ENCODE measurements around the gene WIPF1.
A peak's percentile ranks its signal among the peaks of the same experiment; 100 is the strongest.

Gene WIPF1

DNA sequence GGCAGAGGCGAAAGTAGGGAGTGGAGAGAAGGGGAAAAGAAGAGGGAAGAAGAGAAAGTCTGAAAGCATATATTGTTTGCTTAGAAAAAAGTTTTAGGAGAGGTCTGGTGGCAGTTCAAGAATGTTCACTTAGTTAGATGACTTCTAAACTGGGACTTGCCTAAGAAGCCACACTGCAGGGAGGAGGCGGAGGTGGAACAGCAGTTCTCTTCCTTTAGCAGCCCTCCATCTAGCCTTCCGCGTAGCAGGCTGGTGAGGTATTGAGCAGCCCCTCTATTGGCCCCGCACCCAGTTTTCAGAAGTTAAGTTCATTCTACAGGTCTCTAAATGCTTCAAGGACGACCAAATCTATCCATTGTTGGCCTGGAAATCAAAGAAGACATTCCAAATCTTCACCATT, 31.9 kb upstream of the WIPF1 start:
- no peak for ATAC-seq
- no peaks in the 10 kb centered on the region for H3K27me3 Mint-ChIP-seq
- peak overlapping the region; percentile 87 to 91 for H3K4me3 Mint-ChIP-seq
- H3K4me1 Mint-ChIP-seq, result peaks cover 77% of the 10 kb centered on the region
- H3K9me3 Mint-ChIP-seq, result no peaks in the 10 kb centered on the region
- no peak for DNase-seq
- peak overlapping the region; percentile 21 to 97 for H3K27ac Mint-ChIP-seq

DNA sequence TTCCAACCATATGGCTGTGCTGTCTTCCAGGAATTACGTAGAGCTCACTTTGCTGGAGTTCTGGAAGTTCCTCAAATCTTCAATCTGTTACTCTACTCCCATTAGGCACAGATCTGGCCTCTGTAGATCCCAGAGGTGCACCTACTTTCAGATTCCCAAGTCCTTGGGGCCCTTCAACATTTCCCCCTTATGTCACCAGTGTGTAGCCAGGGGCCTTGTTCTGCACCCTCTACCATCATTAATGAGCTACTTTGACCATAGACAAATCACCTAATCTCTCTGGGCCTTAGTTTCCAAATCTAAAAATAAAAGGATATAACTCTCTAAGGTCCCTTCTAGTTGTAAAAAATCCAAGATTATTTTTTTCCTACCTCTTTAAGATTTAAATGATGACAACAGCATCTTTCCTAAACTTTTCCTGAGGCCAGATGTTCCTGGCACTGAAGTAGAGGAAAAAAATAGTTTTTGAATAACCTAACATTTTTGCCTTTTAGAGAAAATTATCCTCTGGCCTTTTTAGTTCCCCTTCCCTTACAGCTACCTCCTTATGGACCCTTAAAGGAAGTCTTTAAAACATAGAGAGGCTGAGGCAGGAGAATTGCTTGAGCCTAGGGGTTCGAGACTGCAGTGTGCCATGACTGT, 31.0 kb upstream of the WIPF1 start:
- Mint-ChIP-seq H3K4me3 (peak overlapping the region; percentile 16 to 43), H3K27ac (peak overlapping the region in 1 of 2 donors; percentile 34)

DNA sequence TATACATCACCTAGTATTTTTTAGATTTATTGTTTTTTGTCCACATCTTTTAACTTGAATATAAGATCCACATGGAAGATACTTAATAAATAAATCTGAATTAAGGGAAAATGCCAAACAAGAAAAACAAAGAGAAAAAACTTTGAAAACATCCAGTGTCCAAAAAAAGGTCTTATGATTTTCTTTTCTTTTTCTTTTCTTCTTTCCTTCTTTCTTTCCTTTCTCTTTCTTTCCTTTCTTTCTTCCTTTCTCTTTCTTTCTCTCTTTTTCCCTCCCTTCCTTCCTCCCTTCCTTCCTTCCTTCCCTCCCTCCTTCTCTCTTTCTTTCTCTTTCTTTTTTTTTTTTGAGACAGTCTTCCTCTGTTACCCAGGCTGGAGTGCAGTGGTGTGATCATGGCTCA, 29.6 kb upstream of the WIPF1 start:
- ATAC-seq, result no peak
- no peaks in the 10 kb centered on the region for H3K9me3 Mint-ChIP-seq
- no peaks in the 10 kb centered on the region for H3K27me3 Mint-ChIP-seq
- peaks cover 84% of the 10 kb centered on the region for H3K4me1 Mint-ChIP-seq
- no peak for DNase-seq
- peak overlapping the region; percentile 4 to 72 for H3K4me3 Mint-ChIP-seq
- peak overlapping the region in 1 of 2 donors; percentile 2 for H3K27ac Mint-ChIP-seq

More for the DNA sequence above, 31.0 kb upstream of the WIPF1 start:
- Mint-ChIP-seq H3K27me3 (no peaks in the 10 kb centered on the region), H3K9me3 (no peaks in the 10 kb centered on the region), H3K4me1 (peaks cover 85% of the 10 kb centered on the region)
- no peak for DNase-seq
- ATAC-seq, result no peak

DNA sequence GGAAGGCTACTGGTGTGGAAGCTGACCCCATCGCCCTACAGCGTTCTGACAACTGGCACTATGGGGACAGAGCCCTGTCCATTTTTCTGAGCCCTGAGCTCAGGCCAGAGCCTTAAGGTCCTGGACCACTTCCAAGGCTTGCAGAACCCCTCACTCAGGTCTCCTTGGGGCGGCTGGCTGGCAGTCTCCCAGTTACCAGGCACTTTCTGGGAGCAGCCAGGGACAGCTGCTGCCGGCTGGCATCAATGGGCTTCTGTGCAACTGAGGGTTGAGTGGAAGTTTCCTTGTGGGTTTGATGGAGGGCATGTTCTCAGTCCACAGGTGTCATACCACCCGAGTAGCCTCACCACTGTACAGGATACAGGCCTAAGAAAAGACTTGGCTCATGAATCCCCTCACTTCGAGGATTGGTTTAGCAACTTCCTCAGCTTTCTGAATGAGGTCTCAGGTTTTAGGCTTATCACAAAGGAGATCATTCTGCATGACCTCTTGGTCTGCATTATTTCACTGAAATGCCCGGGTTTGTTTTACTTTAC, 27.4 kb upstream of the WIPF1 start:
- Mint-ChIP-seq H3K27ac (no peak overlapping the region), H3K9me3 (no peaks in the 10 kb centered on the region), H3K4me3 (no peak overlapping the region), H3K27me3 (no peaks in the 10 kb centered on the region), H3K4me1 (peaks cover 76% of the 10 kb centered on the region)
- DNase-seq (no peak), ATAC-seq (peak; percentile 34)

DNA sequence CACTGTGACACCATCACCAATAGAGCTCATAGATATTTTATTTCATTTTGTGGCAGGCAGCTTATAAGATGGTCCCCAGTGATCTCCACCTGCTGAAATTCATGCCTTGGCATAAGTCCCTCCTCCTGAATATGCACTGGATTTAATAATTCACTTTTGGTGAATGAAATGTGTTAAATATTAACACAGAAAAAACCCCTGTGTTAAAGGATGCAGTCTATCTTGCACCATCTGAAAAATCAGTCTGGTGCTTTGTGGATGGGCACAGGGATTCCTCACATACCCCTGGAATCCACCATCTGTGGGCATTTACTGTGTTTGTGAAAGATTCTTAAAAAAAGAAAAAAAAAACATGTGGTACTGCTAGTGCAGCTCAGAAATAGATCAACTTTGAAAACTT, 26.1 kb upstream of the WIPF1 start:
- Mint-ChIP-seq H3K4me3 (no peak overlapping the region), H3K9me3 (no peaks in the 10 kb centered on the region), H3K27ac (peak overlapping the region in 1 of 2 donors; percentile 75), H3K4me1 (peaks cover 68% of the 10 kb centered on the region), H3K27me3 (no peaks in the 10 kb centered on the region)
- ATAC-seq (peak; percentile 15), DNase-seq (no peak)

DNA sequence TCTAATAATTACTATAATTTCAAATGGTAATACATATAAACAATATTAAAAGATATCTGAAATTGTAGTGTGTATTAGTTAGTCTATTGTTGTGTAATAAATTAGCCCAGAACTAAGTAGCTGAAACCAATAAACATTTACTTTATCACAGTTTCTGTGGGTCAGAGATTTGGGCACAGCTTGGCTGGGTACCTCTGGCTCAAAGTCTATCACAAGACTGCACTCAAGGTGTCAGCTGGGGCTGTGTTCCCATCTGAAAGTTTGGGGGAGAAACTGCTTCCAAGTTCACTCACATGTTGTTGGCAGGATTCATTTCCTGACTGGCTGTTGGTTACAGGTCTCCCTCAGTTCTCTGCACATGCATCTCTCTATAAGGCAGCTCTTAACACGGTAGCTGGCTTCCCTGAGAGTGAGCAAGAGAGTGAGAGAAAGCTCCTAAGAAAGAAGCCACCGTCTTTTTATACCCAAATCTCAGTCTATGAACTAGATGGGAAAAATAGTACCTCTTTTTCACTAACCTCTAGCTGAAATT, 25.6 kb upstream of the WIPF1 start:
- Mint-ChIP-seq H3K4me3 (no peak overlapping the region), H3K4me1 (peaks cover 68% of the 10 kb centered on the region), H3K9me3 (no peaks in the 10 kb centered on the region), H3K27me3 (no peaks in the 10 kb centered on the region), H3K27ac (peak overlapping the region in 1 of 2 donors; percentile 75)
- no peak for DNase-seq
- ATAC-seq, result peak; percentile 16

DNA sequence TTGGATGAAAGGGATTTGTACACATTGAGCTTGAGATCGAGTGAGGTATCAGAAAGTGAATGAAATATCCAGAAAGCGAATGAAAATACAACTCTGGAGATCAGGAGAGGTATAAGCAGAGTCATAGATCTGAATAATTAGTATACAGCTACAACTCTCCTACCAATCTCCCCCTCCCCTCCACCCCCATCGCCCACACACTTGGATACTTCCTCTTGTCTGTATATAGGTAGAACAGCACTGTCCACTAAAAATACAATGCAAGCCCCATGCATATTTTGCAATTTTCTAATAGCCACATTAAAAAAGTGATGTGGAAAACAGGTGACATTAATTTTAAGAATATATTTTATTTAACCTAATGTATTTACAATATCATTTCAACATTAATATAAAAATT, 23.7 kb upstream of the WIPF1 start:
- H3K4me1 Mint-ChIP-seq, result peaks cover 68% of the 10 kb centered on the region
- no peak overlapping the region for H3K4me3 Mint-ChIP-seq
- H3K27ac Mint-ChIP-seq, result no peak overlapping the region

DNA sequence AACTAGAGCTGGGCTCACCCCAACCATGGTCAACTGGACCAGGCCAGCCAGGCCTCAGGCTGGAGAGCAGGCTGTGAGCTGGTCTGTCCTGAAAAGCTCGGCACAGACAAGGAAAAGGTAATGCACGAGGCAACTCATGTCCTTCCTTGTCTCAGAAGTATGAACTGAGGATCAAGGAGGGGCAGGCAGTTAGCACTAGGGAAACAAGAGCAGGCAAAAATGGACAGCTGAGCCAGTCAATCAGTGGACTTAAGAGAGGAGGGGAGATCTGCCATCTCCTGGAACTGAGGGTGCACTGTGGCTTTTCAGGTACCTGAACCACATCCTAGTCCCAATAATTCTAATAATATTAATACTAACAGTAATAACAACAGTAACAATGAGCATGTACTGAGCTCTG, 20.6 kb upstream of the WIPF1 start:
- Mint-ChIP-seq H3K27ac (peak overlapping the region; percentile 82 to 93), H3K27me3 (no peaks in the 10 kb centered on the region), H3K4me3 (peak overlapping the region; percentile 70 to 74), H3K9me3 (no peaks in the 10 kb centered on the region), H3K4me1 (peaks cover 72% of the 10 kb centered on the region)
- DNase-seq, result no peak
- ATAC-seq, result no peak

More for the DNA sequence above, 23.7 kb upstream of the WIPF1 start:
- Mint-ChIP-seq H3K27me3 (no peaks in the 10 kb centered on the region), H3K9me3 (no peaks in the 10 kb centered on the region)
- no peak for ATAC-seq
- no peak for DNase-seq

DNA sequence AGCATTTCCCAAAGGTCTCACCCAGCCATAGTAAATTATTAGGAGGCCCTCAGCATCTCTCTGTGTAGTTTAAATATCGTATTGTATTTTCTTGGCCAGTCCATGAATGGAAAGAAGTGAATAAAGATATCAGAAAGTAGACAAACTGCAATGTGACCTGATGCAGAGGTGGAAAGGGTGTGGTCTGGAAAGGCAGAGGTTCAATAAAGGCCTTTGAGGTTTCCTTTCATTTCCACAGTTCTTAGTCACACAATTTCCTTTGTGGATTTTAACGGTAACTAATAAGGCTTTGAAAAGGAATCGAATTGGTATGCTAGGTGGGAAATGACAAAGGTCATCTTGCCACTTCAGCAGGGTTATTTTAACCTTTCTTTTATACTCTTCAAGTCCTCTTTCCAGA, 20.1 kb upstream of the WIPF1 start:
- peaks cover 76% of the 10 kb centered on the region for H3K4me1 Mint-ChIP-seq
- peak; percentile 84 for ATAC-seq
- H3K4me3 Mint-ChIP-seq, result peak overlapping the region; percentile 70 to 74
- no peak for DNase-seq
- no peaks in the 10 kb centered on the region for H3K9me3 Mint-ChIP-seq
- peak overlapping the region; percentile 82 to 93 for H3K27ac Mint-ChIP-seq
- no peaks in the 10 kb centered on the region for H3K27me3 Mint-ChIP-seq

DNA sequence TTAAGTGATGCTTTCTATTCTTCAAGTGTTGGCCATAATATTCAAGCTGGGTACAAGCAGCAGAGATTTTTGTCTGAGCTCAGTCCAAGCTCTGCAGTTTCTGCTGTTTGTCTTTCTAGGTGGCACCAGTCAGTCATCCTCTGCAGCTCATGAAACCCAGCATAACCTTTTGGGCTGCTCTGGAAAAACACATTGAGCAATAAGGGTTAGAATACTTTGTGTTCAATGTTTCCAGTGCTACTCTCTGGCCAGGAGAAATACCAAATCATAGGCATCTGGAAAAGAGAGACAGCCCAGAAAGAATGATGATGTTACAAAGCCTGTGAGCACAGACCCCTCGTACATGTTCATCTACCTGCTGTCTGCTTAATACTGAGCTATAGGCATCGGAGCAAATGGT, 19.5 kb upstream of the WIPF1 start:
- no peaks in the 10 kb centered on the region for H3K27me3 Mint-ChIP-seq
- DNase-seq (no peak), ATAC-seq (peak; percentile 31)
- H3K9me3 Mint-ChIP-seq, result no peaks in the 10 kb centered on the region
- H3K4me3 Mint-ChIP-seq, result peak overlapping the region; percentile 70 to 74
- peak overlapping the region; percentile 82 to 93 for H3K27ac Mint-ChIP-seq
- H3K4me1 Mint-ChIP-seq, result peaks cover 82% of the 10 kb centered on the region

DNA sequence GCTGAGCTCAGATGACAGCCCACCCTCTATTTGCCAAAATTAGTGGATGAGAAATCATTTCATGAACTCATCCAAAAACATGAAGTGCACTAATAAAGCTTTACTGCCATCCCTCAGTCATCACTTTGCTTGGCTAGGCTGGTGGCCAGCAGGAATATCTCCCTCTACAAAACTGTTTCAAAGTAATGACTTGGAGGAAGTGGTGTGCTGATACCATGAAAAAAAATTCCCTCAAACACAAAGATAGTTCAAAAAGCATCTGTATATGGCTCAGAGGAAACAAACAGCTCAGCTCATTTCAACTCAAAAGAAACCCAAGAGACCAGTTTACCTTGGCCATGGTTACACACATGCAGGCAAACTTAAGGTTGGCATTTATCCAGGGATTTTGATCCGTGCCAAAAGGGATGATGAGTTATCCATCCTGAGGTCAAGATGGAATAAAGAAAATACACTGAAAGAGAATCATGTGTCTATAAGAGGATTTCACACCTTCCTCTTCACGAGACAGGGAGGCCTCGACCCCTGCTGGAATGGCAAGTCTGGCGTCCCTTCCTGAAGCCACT, 18.4 kb upstream of the WIPF1 start:
- H3K4me3 Mint-ChIP-seq, result peak overlapping the region; percentile 26 to 40
- H3K4me1 Mint-ChIP-seq, result peaks cover 89% of the 10 kb centered on the region
- H3K27me3 Mint-ChIP-seq, result no peaks in the 10 kb centered on the region
- H3K9me3 Mint-ChIP-seq, result no peaks in the 10 kb centered on the region
- H3K27ac Mint-ChIP-seq, result peak overlapping the region in 1 of 2 donors; percentile 67
- DNase-seq (no peak), ATAC-seq (peak; percentile 64)

DNA sequence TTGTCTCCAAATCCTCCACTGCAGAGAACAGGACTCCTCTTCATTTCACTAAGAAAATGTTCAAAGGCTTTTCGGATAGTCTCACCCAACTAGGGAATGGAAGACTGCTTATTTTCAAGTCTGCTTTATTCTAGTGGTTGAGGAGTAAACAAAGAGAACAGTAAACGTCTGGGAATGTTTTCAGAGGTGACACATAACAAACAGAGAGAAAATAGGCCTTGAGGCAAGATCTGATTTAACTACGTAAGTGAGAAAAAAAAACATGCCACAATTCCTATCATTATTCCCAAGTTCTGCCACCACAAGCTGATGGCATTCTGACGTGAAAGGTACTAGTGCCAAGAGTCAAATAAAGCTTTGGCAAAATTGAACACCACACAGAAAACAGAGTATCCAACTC, 16.7 kb upstream of the WIPF1 start:
- DNase-seq (no peak), ATAC-seq (no peak)
- Mint-ChIP-seq H3K27me3 (no peaks in the 10 kb centered on the region), H3K27ac (peak overlapping the region in 1 of 2 donors; percentile 48), H3K4me1 (peaks cover 99% of the 10 kb centered on the region), H3K4me3 (peak overlapping the region in 1 of 2 donors; percentile 31), H3K9me3 (no peaks in the 10 kb centered on the region)

DNA sequence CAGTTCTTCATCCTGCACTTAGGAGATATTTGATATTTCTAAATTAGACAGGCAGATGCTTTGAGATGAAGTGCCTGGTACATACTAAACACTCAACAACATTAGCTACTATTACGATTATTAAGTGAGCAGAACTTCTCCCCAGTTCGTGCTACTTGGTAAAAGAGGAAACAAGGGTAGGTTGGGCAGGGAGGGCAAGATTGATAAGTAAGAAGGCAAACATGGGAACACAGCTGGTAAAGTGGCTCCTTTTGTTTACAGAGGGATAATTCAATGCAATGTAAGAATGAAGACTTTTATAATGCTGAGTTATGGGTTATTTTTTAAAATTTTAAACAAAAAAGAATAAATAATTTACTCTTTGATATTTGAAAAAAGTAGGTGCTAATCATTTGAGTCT, 15.9 kb upstream of the WIPF1 start:
- no peak for DNase-seq
- H3K27ac Mint-ChIP-seq, result peak overlapping the region; percentile 7 to 42
- H3K27me3 Mint-ChIP-seq, result no peaks in the 10 kb centered on the region
- H3K4me3 Mint-ChIP-seq, result no peak overlapping the region
- ATAC-seq, result no peak
- H3K4me1 Mint-ChIP-seq, result peaks cover 100% of the 10 kb centered on the region
- H3K9me3 Mint-ChIP-seq, result no peaks in the 10 kb centered on the region

DNA sequence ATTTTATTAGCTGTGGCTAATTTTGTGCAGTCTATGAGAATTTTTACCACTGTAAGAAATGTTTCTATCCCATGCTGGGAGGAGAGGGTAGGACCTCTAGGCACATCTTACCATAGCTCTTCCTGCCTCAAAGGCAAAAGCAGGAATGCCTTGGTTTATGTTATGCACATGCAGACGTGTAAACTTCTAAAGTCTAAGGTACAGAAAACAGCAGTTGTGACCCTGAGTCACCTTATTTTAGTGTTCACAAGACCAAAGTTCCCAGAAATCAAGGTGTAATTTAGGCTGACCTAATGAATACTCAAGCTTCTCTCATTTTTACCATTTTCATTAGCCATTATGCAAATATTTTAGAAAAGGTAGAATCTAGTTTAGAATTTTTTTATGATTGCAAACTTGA, 15.4 kb upstream of the WIPF1 start:
- ATAC-seq (no peak), DNase-seq (no peak)
- no peak overlapping the region for H3K4me3 Mint-ChIP-seq
- no peaks in the 10 kb centered on the region for H3K27me3 Mint-ChIP-seq
- peaks cover 100% of the 10 kb centered on the region for H3K4me1 Mint-ChIP-seq
- peak overlapping the region in 1 of 2 donors; percentile 50 for H3K27ac Mint-ChIP-seq
- H3K9me3 Mint-ChIP-seq, result no peaks in the 10 kb centered on the region

DNA sequence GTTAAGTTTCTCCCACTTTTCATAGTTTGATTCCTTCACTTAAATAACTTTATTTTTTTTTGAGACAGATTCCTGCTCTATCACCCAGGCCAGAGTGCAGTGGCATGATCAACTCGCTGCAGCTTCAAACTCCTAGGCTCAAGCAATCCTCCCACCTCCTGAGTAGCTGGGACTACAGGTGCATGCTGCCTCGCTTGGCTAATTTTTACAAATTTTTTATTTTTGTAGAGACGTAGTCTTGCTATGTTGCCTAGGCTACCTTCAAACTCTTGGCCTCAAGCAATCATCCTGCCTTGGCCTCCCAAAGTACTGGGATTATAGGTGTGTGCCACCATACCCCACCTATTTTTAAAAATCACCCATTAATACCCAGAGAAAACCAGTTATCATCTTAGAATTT, 14.2 kb upstream of the WIPF1 start:
- Mint-ChIP-seq H3K9me3 (no peaks in the 10 kb centered on the region), H3K27me3 (no peaks in the 10 kb centered on the region), H3K4me3 (peak overlapping the region in 1 of 2 donors; percentile 76), H3K4me1 (peaks cover 100% of the 10 kb centered on the region), H3K27ac (peak overlapping the region; percentile 76 to 92)
- ATAC-seq (no peak), DNase-seq (no peak)

DNA sequence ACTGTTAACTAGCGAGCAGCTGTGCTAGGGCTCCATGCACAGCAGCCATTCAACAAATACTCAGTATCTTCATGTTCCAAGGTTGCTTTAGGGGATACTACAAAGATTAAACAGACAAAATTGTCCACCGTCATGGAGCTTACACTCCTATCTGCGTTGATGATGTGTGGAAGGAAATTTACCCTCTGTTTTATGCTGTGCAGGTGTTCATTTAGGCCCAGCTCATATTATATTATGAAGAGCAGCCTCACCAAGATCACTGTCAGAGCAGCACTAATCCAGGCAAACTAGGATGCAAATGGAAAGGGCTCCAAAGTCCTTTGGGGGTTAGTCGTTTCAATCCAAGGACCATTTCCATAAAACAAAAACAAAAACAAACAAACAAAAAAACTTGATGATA, 13.4 kb upstream of the WIPF1 start:
- no peaks in the 10 kb centered on the region for H3K9me3 Mint-ChIP-seq
- peak overlapping the region; percentile 91 to 92 for H3K27ac Mint-ChIP-seq
- ATAC-seq (no peak), DNase-seq (no peak)
- no peaks in the 10 kb centered on the region for H3K27me3 Mint-ChIP-seq
- H3K4me3 Mint-ChIP-seq, result peak overlapping the region; percentile 72 to 76
- peaks cover 100% of the 10 kb centered on the region for H3K4me1 Mint-ChIP-seq
